Osteocyte (in vitro differentiated cells): Measurements from ENCODE around the gene MRO. TPM values are rescaled to one million over a fixed set of nuclear protein-coding genes. Genes with fewer than 3 reads are reported as not detected.

ENCODE experiments used
- DNase-seq: peaks from one replicate; pipeline ENCODE4 v3.0.0; 2021; ENCODE audit warnings: mixed read lengths; ENCODE audit not compliant: unreplicated experiment; ENCODE audit errors: extremely low spot score
- H3K27ac Mint-ChIP-seq: one replicate; pipeline ENCODE4 v1.8.0; 2021; ENCODE audit warnings: mild to moderate bottlenecking, mixed read lengths; ENCODE audit not compliant: unreplicated experiment
- H3K27me3 Mint-ChIP-seq: one replicate; pipeline ENCODE4 v1.8.0; 2021; ENCODE audit warnings: mixed read lengths; ENCODE audit not compliant: unreplicated experiment
- H3K36me3 Mint-ChIP-seq: one replicate; pipeline ENCODE4 v1.8.0; 2021; ENCODE audit warnings: mixed read lengths; ENCODE audit not compliant: unreplicated experiment
- H3K4me1 Mint-ChIP-seq: one replicate; pipeline ENCODE4 v1.8.0; 2021; ENCODE audit warnings: mixed read lengths; ENCODE audit not compliant: unreplicated experiment
- H3K4me3 Mint-ChIP-seq: one replicate; pipeline ENCODE4 v1.8.0; 2021; ENCODE audit warnings: mild to moderate bottlenecking, moderate library complexity, mixed read lengths; ENCODE audit not compliant: unreplicated experiment
- H3K9me3 Mint-ChIP-seq: one replicate; pipeline ENCODE4 v1.8.0; 2021; ENCODE audit warnings: mixed read lengths; ENCODE audit not compliant: unreplicated experiment
- CTCF ChIP-seq: fragments of 200-600 bp; sonication (generic); IDR thresholded peaks from 2 replicates; pipeline ENCODE4 v1.5.0; 2021; ENCODE audit warnings: antibody characterized with exemption, mild to moderate bottlenecking, moderate library complexity
- total RNA-seq: library from RNA; stranded (reverse); gene quantifications from 2 replicates; pipeline ENCODE4 v1.2.1, GENCODE V29; 2021

The MRO gene
- total RNA-seq, 1 donor from 2014 or later = not detected

- Mint-ChIP-seq H3K27ac (no peak overlapping the region), H3K36me3 (no peaks in the 10 kb centered on the region), H3K4me3 (no peak overlapping the region), H3K4me1 (no peaks in the 10 kb centered on the region), H3K9me3 (no peaks in the 10 kb centered on the region), H3K27me3 (peaks cover 39% of the 10 kb centered on the region)
- no peak for TF ChIP-seq CTCF
- DNase-seq = no peak
These were observed 23.3 kb downstream of the MRO start for GRCh38 chr18:50796495-50796894.

- Mint-ChIP-seq H3K36me3 (no peaks in the 10 kb centered on the region), H3K4me1 (no peaks in the 10 kb centered on the region), H3K27me3 (peaks cover 36% of the 10 kb centered on the region), H3K27ac (no peak overlapping the region), H3K4me3 (no peak overlapping the region), H3K9me3 (no peaks in the 10 kb centered on the region)
- no peak for DNase-seq
- no peak for TF ChIP-seq CTCF
These were observed 25.9 kb downstream of the MRO start for GRCh38 chr18:50793641-50794565.

GRCh38 chr18:50792885-50793284, 26.9 kb downstream of the MRO start:
- Mint-ChIP-seq H3K36me3 (no peaks in the 10 kb centered on the region), H3K9me3 (no peaks in the 10 kb centered on the region), H3K4me3 (no peak overlapping the region), H3K27ac (no peak overlapping the region), H3K27me3 (peaks cover 32% of the 10 kb centered on the region), H3K4me1 (no peaks in the 10 kb centered on the region)
- no peak for TF ChIP-seq CTCF
- DNase-seq = no peak

GRCh38 chr18:50791599-50792438, 28.0 kb downstream of the MRO start:
- no peaks in the 10 kb centered on the region for H3K4me1 Mint-ChIP-seq
- H3K27me3 Mint-ChIP-seq = peaks cover 22% of the 10 kb centered on the region
- DNase-seq = no peak
- no peaks in the 10 kb centered on the region for H3K36me3 Mint-ChIP-seq
- no peak overlapping the region for H3K27ac Mint-ChIP-seq
- no peak for TF ChIP-seq CTCF
- H3K4me3 Mint-ChIP-seq = no peak overlapping the region
- H3K9me3 Mint-ChIP-seq = no peaks in the 10 kb centered on the region

- H3K36me3 Mint-ChIP-seq = no peaks in the 10 kb centered on the region
- no peaks in the 10 kb centered on the region for H3K9me3 Mint-ChIP-seq
- H3K27me3 Mint-ChIP-seq = peaks cover 14% of the 10 kb centered on the region
- H3K27ac Mint-ChIP-seq = no peak overlapping the region
- no peak overlapping the region for H3K4me3 Mint-ChIP-seq
- no peak for DNase-seq
- no peak for TF ChIP-seq CTCF
- no peaks in the 10 kb centered on the region for H3K4me1 Mint-ChIP-seq
These were observed 28.9 kb downstream of the MRO start for GRCh38 chr18:50790948-50791347.
